ENCODE measurements around the gene IFT22.

DNA sequence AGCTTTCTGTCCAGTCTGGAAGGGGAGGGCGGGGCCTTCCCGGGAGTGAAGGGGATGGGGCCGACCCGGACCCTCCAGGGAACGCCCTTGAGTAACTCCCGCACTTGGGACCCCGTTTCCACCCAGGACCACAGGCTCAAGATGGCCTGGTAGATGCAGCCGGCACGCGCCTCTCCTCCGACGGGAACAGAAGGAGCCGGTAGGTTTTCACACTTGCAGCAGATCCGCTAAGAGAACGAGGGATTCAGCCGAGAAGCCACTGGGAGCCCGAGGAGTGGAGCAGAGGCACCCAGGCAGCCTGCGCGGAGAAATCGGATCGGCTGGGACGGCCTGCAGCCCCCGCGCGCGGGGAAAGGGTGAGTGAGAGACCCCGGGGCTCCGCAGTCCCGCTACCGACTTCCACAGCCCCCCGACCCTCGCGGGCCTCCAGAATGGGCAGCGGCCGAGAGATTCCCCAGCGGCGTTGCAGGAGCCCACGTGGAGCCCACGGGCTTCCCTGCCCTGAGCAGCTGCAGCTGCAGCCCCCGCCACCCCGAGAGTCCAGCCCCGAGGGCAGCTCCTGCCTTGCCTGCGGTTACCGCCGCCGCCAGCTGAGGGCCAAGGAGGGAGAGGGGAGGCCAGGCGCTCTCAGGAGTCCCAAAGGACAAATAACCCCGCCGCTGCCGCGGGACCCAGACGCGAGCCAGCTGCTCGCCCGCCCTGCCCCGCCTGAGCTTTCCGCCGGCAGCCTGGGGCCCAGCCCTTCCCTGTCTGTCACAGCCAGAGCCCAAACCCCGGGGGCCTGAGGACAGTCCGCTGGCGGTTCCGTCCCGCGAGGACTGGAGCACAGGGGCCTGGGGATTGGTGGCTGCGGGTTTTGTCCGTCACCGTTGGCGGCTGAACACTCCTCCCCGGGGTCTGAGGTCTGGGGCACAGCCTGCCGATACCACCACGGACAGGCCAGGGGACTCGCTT lies 21.8 kb downstream of the IFT22 start:
- TF ChIP-seq, protein P1, sequence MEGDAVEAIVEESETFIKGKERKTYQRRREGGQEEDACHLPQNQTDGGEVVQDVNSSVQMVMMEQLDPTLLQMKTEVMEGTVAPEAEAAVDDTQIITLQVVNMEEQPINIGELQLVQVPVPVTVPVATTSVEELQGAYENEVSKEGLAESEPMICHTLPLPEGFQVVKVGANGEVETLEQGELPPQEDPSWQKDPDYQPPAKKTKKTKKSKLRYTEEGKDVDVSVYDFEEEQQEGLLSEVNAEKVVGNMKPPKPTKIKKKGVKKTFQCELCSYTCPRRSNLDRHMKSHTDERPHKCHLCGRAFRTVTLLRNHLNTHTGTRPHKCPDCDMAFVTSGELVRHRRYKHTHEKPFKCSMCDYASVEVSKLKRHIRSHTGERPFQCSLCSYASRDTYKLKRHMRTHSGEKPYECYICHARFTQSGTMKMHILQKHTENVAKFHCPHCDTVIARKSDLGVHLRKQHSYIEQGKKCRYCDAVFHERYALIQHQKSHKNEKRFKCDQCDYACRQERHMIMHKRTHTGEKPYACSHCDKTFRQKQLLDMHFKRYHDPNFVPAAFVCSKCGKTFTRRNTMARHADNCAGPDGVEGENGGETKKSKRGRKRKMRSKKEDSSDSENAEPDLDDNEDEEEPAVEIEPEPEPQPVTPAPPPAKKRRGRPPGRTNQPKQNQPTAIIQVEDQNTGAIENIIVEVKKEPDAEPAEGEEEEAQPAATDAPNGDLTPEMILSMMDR (IDR thresholded peaks at IDR 0.05), result no peak
- TF ChIP-seq POLR2A (IDR thresholded peaks at IDR 0.05), result no peak

Data from heart left ventricle (tissue), 13 donors.